Ishikawa (cell line): ENCODE data around the gene ZXDC.

Experiments used
- CEBPB ChIP-seq: IDR thresholded peaks from 2 replicates; pipeline ENCODE4 v1.6.1; 2012
- CREB1 ChIP-seq: IDR thresholded peaks from 2 replicates; pipeline ENCODE4 v1.6.1; 2012; ENCODE audit warnings: low read depth
- EGR1 ChIP-seq: IDR thresholded peaks from 2 replicates; pipeline ENCODE4 v1.6.1; 2012
- EP300 ChIP-seq: IDR thresholded peaks from 2 replicates; pipeline ENCODE4 v1.6.1; 2012; ENCODE audit warnings: borderline replicate concordance
- FOXM1 ChIP-seq: IDR thresholded peaks from 2 replicates; pipeline ENCODE4 v1.6.1; 2012; ENCODE audit warnings: low read depth, borderline replicate concordance
- NFIC ChIP-seq: IDR thresholded peaks from 2 replicates; pipeline ENCODE4 v1.6.1; 2012
- RAD21 ChIP-seq: IDR thresholded peaks from 2 replicates; pipeline ENCODE4 v1.6.1; 2012; ENCODE audit warnings: low read depth
- TAF1 ChIP-seq: IDR thresholded peaks from 2 replicates; pipeline ENCODE4 v1.6.1; 2012; ENCODE audit warnings: low read depth, mild to moderate bottlenecking
- TCF12 ChIP-seq: IDR thresholded peaks from 2 replicates; pipeline ENCODE4 v1.6.1; 2012; ENCODE audit warnings: low read depth
- TEAD4 ChIP-seq: IDR thresholded peaks from 2 replicates; pipeline ENCODE4 v1.6.1; 2012
- USF1 ChIP-seq: IDR thresholded peaks from 2 replicates; pipeline ENCODE4 v1.6.1; 2012
- YY1 ChIP-seq: IDR thresholded peaks from 2 replicates; pipeline ENCODE4 v1.6.1; 2012; ENCODE audit warnings: low read depth
- ZBTB7A ChIP-seq: IDR thresholded peaks from 2 replicates; pipeline ENCODE4 v1.6.1; 2012; ENCODE audit warnings: low read depth
- TF ChIP-seq, protein P1 (sequence below): IDR thresholded peaks from 2 replicates; pipeline ENCODE4 v1.6.1; 2012; ENCODE audit warnings: low read depth, mild to moderate bottlenecking
- TF ChIP-seq, protein P2 (sequence below): IDR thresholded peaks from 2 replicates; pipeline ENCODE4 v1.6.1; 2012

The ZXDC gene

DNA sequence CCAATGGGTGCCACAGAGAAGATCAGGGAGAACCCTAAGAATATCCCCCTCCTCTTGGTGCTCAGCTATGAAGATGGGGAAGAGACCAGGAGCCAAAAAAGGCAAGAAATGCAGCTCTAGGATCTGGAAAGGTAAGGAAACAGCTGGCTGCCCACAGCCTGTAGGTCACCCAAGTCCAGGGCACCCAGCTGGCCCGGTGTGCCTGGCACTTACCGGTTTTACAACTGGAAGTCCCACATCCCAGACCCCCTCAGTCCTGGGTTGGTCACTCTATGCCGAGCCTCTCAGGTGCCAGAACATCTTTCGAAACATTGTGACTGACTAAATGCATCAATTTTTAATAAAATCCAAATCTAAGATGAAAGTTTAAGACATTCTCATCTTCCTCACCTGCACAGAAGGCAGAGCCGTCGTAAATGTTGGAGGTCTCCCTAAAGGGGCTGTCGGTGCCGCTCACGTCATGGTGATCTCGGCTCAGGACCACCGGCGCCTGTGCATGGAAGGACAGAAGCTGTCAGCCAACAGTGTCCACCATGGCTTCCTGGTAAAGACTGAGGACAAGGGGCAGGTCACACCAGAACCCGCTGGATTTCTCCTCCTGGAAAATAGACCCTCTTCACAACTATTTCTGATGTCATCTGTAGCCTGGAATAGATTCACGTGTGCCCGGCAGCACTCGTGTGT, 13.3 kb upstream of the ZXDC start:
- no peak for TF ChIP-seq NFIC
- TF ChIP-seq YY1, result no peak

GRCh38 chr3:126488185-126488584, 12.5 kb upstream of the ZXDC start:
- TF ChIP-seq TAF1, result no peak
- TF ChIP-seq YY1, result no peak
- no peak for TF ChIP-seq TCF12
- no peak for TF ChIP-seq RAD21

DNA sequence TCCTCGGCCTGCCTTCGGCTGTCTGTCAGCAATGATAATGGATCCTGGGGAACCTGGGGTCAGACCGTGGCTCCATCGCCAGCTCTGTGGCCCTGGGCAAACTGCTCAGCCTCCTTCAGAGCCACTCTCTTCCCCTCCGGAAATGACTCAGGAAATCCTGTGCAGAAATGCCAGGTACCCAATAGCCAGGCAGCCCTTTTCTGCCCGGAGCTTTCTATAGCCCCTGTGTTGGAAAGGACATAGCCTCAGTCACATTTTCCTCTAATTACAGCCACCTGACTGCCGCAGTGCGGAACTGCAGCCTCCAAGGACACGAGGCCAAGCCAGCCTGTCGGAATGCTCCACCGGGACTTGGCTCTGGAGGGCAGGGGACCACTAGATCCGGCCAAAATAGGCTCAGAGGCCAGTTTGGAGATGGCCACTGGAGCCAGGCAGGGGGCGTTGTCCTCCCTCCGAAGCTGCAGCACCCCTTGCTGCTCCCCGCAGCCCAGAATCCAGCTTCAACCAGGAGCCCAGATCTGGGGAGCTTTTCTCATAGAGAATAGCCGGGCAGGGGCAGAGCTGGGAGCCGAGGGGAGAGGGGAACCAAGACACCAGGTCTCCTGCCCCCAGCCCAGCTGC, 11.6 kb upstream of the ZXDC start:
- no peak for TF ChIP-seq NFIC
- no peak for TF ChIP-seq FOXM1
- TF ChIP-seq CEBPB, result no peak
- TF ChIP-seq EP300, result no peak
- TF ChIP-seq USF1, result no peak
- no peak for TF ChIP-seq TCF12
- no peak for TF ChIP-seq EGR1
- TF ChIP-seq YY1, result no peak
- TF ChIP-seq ZBTB7A, result no peak
- TF ChIP-seq, protein P1, sequence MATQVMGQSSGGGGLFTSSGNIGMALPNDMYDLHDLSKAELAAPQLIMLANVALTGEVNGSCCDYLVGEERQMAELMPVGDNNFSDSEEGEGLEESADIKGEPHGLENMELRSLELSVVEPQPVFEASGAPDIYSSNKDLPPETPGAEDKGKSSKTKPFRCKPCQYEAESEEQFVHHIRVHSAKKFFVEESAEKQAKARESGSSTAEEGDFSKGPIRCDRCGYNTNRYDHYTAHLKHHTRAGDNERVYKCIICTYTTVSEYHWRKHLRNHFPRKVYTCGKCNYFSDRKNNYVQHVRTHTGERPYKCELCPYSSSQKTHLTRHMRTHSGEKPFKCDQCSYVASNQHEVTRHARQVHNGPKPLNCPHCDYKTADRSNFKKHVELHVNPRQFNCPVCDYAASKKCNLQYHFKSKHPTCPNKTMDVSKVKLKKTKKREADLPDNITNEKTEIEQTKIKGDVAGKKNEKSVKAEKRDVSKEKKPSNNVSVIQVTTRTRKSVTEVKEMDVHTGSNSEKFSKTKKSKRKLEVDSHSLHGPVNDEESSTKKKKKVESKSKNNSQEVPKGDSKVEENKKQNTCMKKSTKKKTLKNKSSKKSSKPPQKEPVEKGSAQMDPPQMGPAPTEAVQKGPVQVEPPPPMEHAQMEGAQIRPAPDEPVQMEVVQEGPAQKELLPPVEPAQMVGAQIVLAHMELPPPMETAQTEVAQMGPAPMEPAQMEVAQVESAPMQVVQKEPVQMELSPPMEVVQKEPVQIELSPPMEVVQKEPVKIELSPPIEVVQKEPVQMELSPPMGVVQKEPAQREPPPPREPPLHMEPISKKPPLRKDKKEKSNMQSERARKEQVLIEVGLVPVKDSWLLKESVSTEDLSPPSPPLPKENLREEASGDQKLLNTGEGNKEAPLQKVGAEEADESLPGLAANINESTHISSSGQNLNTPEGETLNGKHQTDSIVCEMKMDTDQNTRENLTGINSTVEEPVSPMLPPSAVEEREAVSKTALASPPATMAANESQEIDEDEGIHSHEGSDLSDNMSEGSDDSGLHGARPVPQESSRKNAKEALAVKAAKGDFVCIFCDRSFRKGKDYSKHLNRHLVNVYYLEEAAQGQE, result no peak
- no peak for TF ChIP-seq TAF1
- no peak for TF ChIP-seq TEAD4
- TF ChIP-seq, protein P2, sequence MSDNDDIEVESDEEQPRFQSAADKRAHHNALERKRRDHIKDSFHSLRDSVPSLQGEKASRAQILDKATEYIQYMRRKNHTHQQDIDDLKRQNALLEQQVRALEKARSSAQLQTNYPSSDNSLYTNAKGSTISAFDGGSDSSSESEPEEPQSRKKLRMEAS, result no peak
- TF ChIP-seq RAD21, result no peak
- no peak for TF ChIP-seq CREB1

DNA sequence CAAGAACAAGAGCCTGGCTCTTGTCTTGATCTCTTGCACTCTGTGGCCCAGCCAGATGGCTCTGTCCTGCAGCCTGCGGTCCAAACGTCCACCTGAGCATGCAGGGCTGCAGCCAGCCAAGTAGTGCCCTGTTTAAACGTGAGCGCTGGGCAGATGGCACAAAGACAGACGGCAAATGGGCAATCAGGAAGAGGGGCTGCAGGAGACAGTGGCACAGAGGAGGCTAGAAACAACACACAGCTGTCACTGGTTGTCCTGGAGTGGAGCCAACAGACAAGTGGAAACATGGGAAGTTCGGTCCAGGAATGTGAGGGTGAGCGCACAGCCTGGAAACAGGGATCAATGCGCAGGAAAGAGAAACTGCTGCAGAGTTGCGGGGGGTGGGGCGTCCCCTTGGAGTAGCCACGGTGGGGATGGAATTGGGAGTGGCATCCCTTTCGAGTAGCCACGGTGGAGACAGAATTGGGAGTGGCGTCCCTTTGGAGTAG, 10.7 kb upstream of the ZXDC start:
- no peak for TF ChIP-seq TAF1
- no peak for TF ChIP-seq RAD21
- TF ChIP-seq, protein P1, result no peak
- no peak for TF ChIP-seq TCF12
- TF ChIP-seq CEBPB, result no peak
- no peak for TF ChIP-seq EGR1
- no peak for TF ChIP-seq NFIC
- TF ChIP-seq YY1, result no peak

- no peak for TF ChIP-seq CEBPB
- TF ChIP-seq, protein P1, result no peak
- no peak for TF ChIP-seq YY1
- no peak for TF ChIP-seq EGR1
- TF ChIP-seq FOXM1, result no peak
- TF ChIP-seq TEAD4, result no peak
- no peak for TF ChIP-seq ZBTB7A
- TF ChIP-seq RAD21, result no peak
- no peak for TF ChIP-seq NFIC
- TF ChIP-seq TAF1, result no peak
- TF ChIP-seq USF1, result no peak
- no peak for TF ChIP-seq TCF12
- TF ChIP-seq CREB1, result no peak
- no peak for TF ChIP-seq EP300
- TF ChIP-seq, protein P2, result no peak
Measured at GRCh38 chr3:126485956-126486355, 10.3 kb upstream of the ZXDC start.
